HCT116 (cell line): Measurements from ENCODE around the gene RHOH. TPM values are rescaled to one million over a fixed set of nuclear protein-coding genes. Genes with fewer than 3 reads are reported as not detected.

Experiments used
- ATAC-seq: fragments of 200-7000 bp; cut with Tn5 transposase; 2 replicates; pipeline ENCODE4 v1.9.1; 2020; ENCODE audit warnings: mild to moderate bottlenecking, moderate library complexity
- BruUV-seq: library from RNA; stranded (reverse); fragments of 400-500 nt; replicated peaks from 2 replicates; lab custom pipeline; 2021; lab: Mats Ljungman, UMichigan
- CTCF ChIA-PET: fragments of 300-600 bp; sonication (Branson Sonifier 250); formaldehyde crosslinking; loops from one replicate; lab custom pipeline; 2021; ENCODE audit warnings: antibody characterized with exemption; lab: Charles Lee
- POLR2A ChIA-PET: fragments of 300-600, 350-600 bp; sonication (Branson Sonifier 250); formaldehyde crosslinking; loops from one replicate; lab custom pipeline; 2021; ENCODE audit warnings: antibody characterized with exemption; lab: Charles Lee
- RAD21 ChIA-PET, 2 experiments: fragments of 300-600 bp; sonication (Branson Sonifier 250); formaldehyde crosslinking; loops; one replicate each; lab custom pipeline; 2023; ENCODE audit warnings: low total read pairs in 2 of 2; ENCODE audit not compliant: uncharacterized antibody in 2 of 2, unreplicated experiment in 2 of 2, low non-redundant PET in 1 of 2; lab: Charles Lee
- DNase-seq: peaks from one replicate; pipeline ENCODE4 v3.0.0-alpha.2; 2010; ENCODE audit warnings: low read depth, low spot score
- H2AFZ ChIP-seq: fragments of 200-600 bp; shearing (Covaris generic), sonication (generic); 2 replicates; pipeline ENCODE4 v1.6.1; 2017; ENCODE audit warnings: low read depth, mixed run types, mixed read lengths, antibody characterized with exemption, low read length; ENCODE audit not compliant: poor library complexity, severe bottlenecking
- H3K27ac ChIP-seq: 2 replicates; pipeline ENCODE4 v1.5.1; 2012; ENCODE audit warnings: low read depth, low read length
- H3K27me3 ChIP-seq: fragments of 200-600 bp; sonication (generic); 2 replicates; pipeline ENCODE4 v1.6.1; 2016; ENCODE audit warnings: mixed run types, low read length, mixed read lengths; ENCODE audit not compliant: insufficient read depth
- H3K36me3 ChIP-seq, 2 experiments: fragments of 200-500 bp in 1 of 2; fragments of 200-600 bp in 1 of 2; sonication (Bioruptor generic) in 1 of 2; sonication (generic) in 1 of 2; 2 replicates each; pipeline versions ENCODE4 v1.5.1 to v1.6.1; 2014 to 2016; ENCODE audit warnings: low read length in 2 of 2, inconsistent platforms in 1 of 2, mixed read lengths in 1 of 2, mixed run types in 1 of 2; ENCODE audit not compliant: insufficient read depth in 2 of 2, control insufficient read depth in 1 of 2
- H3K4me1 ChIP-seq, 2 experiments: fragments of 200-600 bp in 1 of 2; sonication (generic) in 1 of 2; 2 replicates each; pipeline versions ENCODE4 v1.5.1 to v1.6.1; 2012 to 2017; ENCODE audit warnings: low read length in 2 of 2, inconsistent platforms in 1 of 2, mild to moderate bottlenecking in 1 of 2, mixed read lengths in 1 of 2, mixed run types in 1 of 2, moderate library complexity in 1 of 2; ENCODE audit not compliant: insufficient read depth in 2 of 2, control insufficient read depth in 1 of 2
- H3K4me2 ChIP-seq: fragments of 200-600 bp; sonication (generic); 2 replicates; pipeline ENCODE4 v1.6.1; 2017; ENCODE audit warnings: mixed run types, low read length, mixed read lengths
- H3K4me3 ChIP-seq, 2 experiments: fragments of 200-600 bp in 1 of 2; sonication (generic) in 1 of 2; replicated peaks in 1 of 2; 2 replicates each; pipeline ENCODE4 v1.5.1; 2011 to 2016; ENCODE audit warnings: low read length in 2 of 2, control low read depth in 1 of 2, low read depth in 1 of 2, mild to moderate bottlenecking in 1 of 2, mixed read lengths in 1 of 2, mixed run types in 1 of 2
- H3K79me2 ChIP-seq: fragments of 200-600 bp; sonication (generic); 2 replicates; pipeline ENCODE4 v1.6.1; 2017; ENCODE audit warnings: mild to moderate bottlenecking, mixed run types, low read length, moderate library complexity, mixed read lengths; ENCODE audit not compliant: insufficient read depth
- H3K9ac ChIP-seq: fragments of 200-600 bp; sonication (generic); 2 replicates; pipeline ENCODE4 v1.6.1; 2016; ENCODE audit warnings: low read length, mixed read lengths
- H3K9me2 ChIP-seq: fragments of 200-600 bp; sonication (generic), shearing (Covaris generic); 2 replicates; pipeline ENCODE4 v1.6.1; 2017; ENCODE audit warnings: mixed run types, mild to moderate bottlenecking, moderate library complexity; ENCODE audit not compliant: insufficient read depth
- H3K9me3 ChIP-seq, 2 experiments: fragments of 200-500 bp in 1 of 2; fragments of 200-600 bp in 1 of 2; sonication (Bioruptor generic) in 1 of 2; sonication (generic) in 1 of 2; 2 replicates each; pipeline ENCODE4 v1.6.1; 2014 to 2017; ENCODE audit warnings: low read length in 2 of 2, mixed read lengths in 2 of 2, inconsistent platforms in 1 of 2, low read depth in 1 of 2, mild to moderate bottlenecking in 1 of 2, mixed run types in 1 of 2, moderate library complexity in 1 of 2; ENCODE audit not compliant: control insufficient read depth in 1 of 2, insufficient read depth in 1 of 2
- H4K20me1 ChIP-seq: fragments of 200-600 bp; sonication (generic), shearing (Covaris generic); 2 replicates; pipeline ENCODE4 v1.6.1; 2017; ENCODE audit warnings: mixed run types, mild to moderate bottlenecking, moderate library complexity; ENCODE audit not compliant: insufficient read depth
- ATF3 ChIP-seq: IDR thresholded peaks from 2 replicates; pipeline ENCODE4 v1.6.1; 2012
- CBX3 ChIP-seq: IDR thresholded peaks from 2 replicates; pipeline ENCODE4 v1.6.1; 2012; ENCODE audit warnings: low read depth
- FOSL1 ChIP-seq: IDR thresholded peaks from 2 replicates; pipeline ENCODE4 v1.6.1; 2012; ENCODE audit warnings: low read depth
- JUND ChIP-seq: IDR thresholded peaks from 2 replicates; pipeline ENCODE4 v1.6.1; 2012
- REST ChIP-seq: IDR thresholded peaks from 2 replicates; pipeline ENCODE4 v1.6.1; 2012; ENCODE audit warnings: low read depth
- SP1 ChIP-seq: IDR thresholded peaks from 2 replicates; pipeline ENCODE4 v1.6.1; 2012; ENCODE audit warnings: low read depth
- TCF7L2 ChIP-seq: IDR thresholded peaks from 2 replicates; pipeline ENCODE4 v1.7.0; 2011; ENCODE audit warnings: borderline replicate concordance, inconsistent platforms; ENCODE audit not compliant: insufficient read depth, insufficient read length; ENCODE audit errors: extremely low read depth
- ZBTB33 ChIP-seq: IDR thresholded peaks from 2 replicates; pipeline ENCODE4 v1.6.1; 2011; ENCODE audit warnings: mild to moderate bottlenecking, low read length, moderate library complexity; ENCODE audit not compliant: insufficient replicate concordance; ENCODE audit errors: extremely low read depth
- ZFX ChIP-seq: fragments of 450-650 bp; IDR thresholded peaks from 2 replicates; pipeline ENCODE4 v1.6.1; 2017
- intact Hi-C: fragments of 100-400 bp; cut with micrococcal nuclease; formaldehyde crosslinking; loops from 2 replicates; pipeline ENCODE4 v1.10.0; 2022
- total RNA-seq: library from RNA; stranded (reverse); gene quantifications from one replicate; pipeline ENCODE4 v1.2.1, GENCODE V29; 2021; ENCODE audit not compliant: unreplicated experiment
- TF ChIP-seq, protein P1 (sequence below), 3 experiments: fragments of 200-600 bp in 1 of 3; sonication (generic) in 1 of 3; IDR thresholded peaks in 2 of 3; conservative IDR thresholded peaks in 1 of 3; 2 replicates each; pipeline ENCODE4 v1.5.1; 2012 to 2017; ENCODE audit warnings: low read depth in 2 of 3, low read length in 2 of 3, antibody characterized with exemption in 1 of 3, borderline replicate concordance in 1 of 3, control low read depth in 1 of 3, mild to moderate bottlenecking in 1 of 3, mixed read lengths in 1 of 3, mixed run types in 1 of 3, moderate library complexity in 1 of 3; ENCODE audit not compliant: insufficient read depth in 1 of 3

The RHOH gene
- total RNA-seq, 1 experiment from 2014 or later: 0.74 TPM

GRCh38 chr4:40196272-40196671 lies 559 bp upstream of the RHOH start:
- H3K9me3 ChIP-seq: no peaks in the 10 kb centered on the region
- no peak overlapping the region for H3K4me3 ChIP-seq
- BruUV-seq: no TSS peak
- H3K9me2 ChIP-seq: no peaks in the 10 kb centered on the region
- H3K79me2 ChIP-seq: no peaks in the 10 kb centered on the region
- ChIA-PET RAD21 (no interaction called here), POLR2A (no interaction called here), CTCF (no interaction called here)
- H3K27me3 ChIP-seq: no peaks in the 10 kb centered on the region
- no peak overlapping the region for H2AFZ ChIP-seq
- H4K20me1 ChIP-seq: no peaks in the 10 kb centered on the region
- ATAC-seq (no peak), DNase-seq (no peak)
- no peak overlapping the region for H3K9ac ChIP-seq
- intact Hi-C loops: no loop called here
- no peaks in the 10 kb centered on the region for H3K36me3 ChIP-seq
- H3K4me1 ChIP-seq: no peaks in the 10 kb centered on the region
- TF ChIP-seq JUND: no peak
- H3K27ac ChIP-seq: no peak overlapping the region
- no peak overlapping the region for H3K4me2 ChIP-seq

DNA sequence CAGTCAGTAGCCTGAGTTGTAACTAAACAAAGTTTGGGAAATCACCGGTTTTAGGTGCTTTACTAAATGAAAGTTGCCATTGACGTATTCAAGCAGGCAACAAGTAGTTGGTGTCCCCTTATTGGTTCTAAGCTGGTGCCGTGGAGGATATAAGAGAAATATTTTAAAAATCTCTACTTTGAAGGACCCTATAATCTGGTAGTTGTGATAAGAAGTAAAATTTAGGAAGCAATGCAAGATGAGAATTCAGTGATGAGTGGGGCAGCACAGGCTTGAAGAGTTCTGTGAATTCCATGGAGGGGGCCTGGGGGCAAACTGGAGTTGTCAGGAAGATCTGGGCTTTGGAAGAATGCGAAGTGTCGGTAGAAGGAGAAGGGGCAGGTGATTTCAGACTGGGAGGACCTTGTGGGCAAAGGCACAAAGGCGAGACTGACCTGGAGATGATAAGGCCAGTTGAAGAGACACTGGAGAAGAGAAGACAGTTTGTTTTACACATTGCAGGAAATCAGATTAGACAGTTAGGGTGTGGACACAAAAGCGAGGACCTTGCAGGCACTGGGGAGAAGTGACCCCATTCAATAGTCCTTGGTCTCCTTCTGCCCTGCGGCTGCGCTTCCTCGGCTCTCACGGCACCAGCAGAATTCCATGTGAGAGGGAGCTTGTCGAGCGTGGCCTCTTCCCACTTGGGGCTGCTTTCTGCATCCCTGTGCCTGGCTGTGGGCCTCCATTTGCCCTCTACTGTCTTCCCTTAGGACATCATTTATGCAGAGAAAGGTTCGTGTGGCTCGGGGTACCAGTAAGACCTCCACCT lies 1.3 kb downstream of the RHOH start:
- Histone ChIP-seq H3K9me2 (no peaks in the 10 kb centered on the region), H3K9ac (no peak overlapping the region), H3K9me3 (no peaks in the 10 kb centered on the region), H2AFZ (no peak overlapping the region), H3K79me2 (no peaks in the 10 kb centered on the region), H3K36me3 (no peaks in the 10 kb centered on the region), H3K4me1 (no peaks in the 10 kb centered on the region), H3K4me2 (no peak overlapping the region), H3K27me3 (no peaks in the 10 kb centered on the region), H3K27ac (no peak overlapping the region), H4K20me1 (no peaks in the 10 kb centered on the region), H3K4me3 (no peak overlapping the region)
- no peak for DNase-seq
- ChIA-PET POLR2A (no interaction called here), CTCF (no interaction called here), RAD21 (no interaction called here)
- TF ChIP-seq REST (no peak), FOSL1 (no peak), SP1 (no peak), ZBTB33 (no peak), CBX3 (no peak), ZFX (no peak), ATF3 (no peak), TCF7L2 (no peak)
- TF ChIP-seq, protein P1, sequence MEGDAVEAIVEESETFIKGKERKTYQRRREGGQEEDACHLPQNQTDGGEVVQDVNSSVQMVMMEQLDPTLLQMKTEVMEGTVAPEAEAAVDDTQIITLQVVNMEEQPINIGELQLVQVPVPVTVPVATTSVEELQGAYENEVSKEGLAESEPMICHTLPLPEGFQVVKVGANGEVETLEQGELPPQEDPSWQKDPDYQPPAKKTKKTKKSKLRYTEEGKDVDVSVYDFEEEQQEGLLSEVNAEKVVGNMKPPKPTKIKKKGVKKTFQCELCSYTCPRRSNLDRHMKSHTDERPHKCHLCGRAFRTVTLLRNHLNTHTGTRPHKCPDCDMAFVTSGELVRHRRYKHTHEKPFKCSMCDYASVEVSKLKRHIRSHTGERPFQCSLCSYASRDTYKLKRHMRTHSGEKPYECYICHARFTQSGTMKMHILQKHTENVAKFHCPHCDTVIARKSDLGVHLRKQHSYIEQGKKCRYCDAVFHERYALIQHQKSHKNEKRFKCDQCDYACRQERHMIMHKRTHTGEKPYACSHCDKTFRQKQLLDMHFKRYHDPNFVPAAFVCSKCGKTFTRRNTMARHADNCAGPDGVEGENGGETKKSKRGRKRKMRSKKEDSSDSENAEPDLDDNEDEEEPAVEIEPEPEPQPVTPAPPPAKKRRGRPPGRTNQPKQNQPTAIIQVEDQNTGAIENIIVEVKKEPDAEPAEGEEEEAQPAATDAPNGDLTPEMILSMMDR (IDR thresholded peaks at IDR 0.05 in 2 of 3, conservative IDR thresholded peaks at IDR 0.05 in 1 of 3; ENCODE audit: borderline replicate concordance in 1 of 3, insufficient read depth in 1 of 3, low read depth in 2 of 3, low read length in 2 of 3): no peak
- BruUV-seq: no TSS peak
- intact Hi-C loops: no loop called here
- ATAC-seq: no peak
